Measurements from ENCODE around the gene NME9. TPM values are rescaled to one million over a fixed set of nuclear protein-coding genes. Genes with fewer than 3 reads are reported as not detected.

Gene NME9
- total RNA-seq, 1 experiment from 2014 or later, result not detected

- CTCF ChIA-PET, result interaction anchor here (0.6 to 0.7 kb wide), 2 partner anchors 100 to 247 kb away, joined by 5 to 8 read pairs; no protein-coding TSS in a partner anchor
- no peaks in the 10 kb centered on the region for H3K4me1 Mint-ChIP-seq (ENCODE audit: low read depth, unreplicated experiment)
- H3K27me3 Mint-ChIP-seq (ENCODE audit: unreplicated experiment), result peaks cover 35% of the 10 kb centered on the region
- H3K36me3 Mint-ChIP-seq (ENCODE audit: insufficient read depth, unreplicated experiment), result no peaks in the 10 kb centered on the region
- H3K9me3 Mint-ChIP-seq (ENCODE audit: low read depth, unreplicated experiment), result no peaks in the 10 kb centered on the region
- TF ChIP-seq CTCF (IDR thresholded peaks at IDR 0.05; ENCODE audit: unreplicated experiment), result no peak
- no peak for DNase-seq
- no peak overlapping the region for H3K27ac Mint-ChIP-seq (ENCODE audit: unreplicated experiment)
- intact Hi-C loops (cut with micrococcal nuclease; ENCODE audit: unreplicated experiment), result loop anchor here (10.0 kb wide), 1 partner anchor 358 kb away; no protein-coding TSS in a partner anchor
- no TSS peak for BruUV-seq (replicated peaks)
- H3K4me3 Mint-ChIP-seq (ENCODE audit: low read depth, unreplicated experiment), result no peak overlapping the region
These were observed 6.9 kb upstream of the NME9 start for GRCh38 chr3:138336454-138336999.

- BruUV-seq (replicated peaks), result no TSS peak
- CTCF ChIA-PET, result no interaction called here
- Mint-ChIP-seq H3K4me1 (ENCODE audit: low read depth, unreplicated experiment) (peaks cover 7% of the 10 kb centered on the region), H3K27me3 (ENCODE audit: unreplicated experiment) (peaks cover 29% of the 10 kb centered on the region), H3K36me3 (ENCODE audit: insufficient read depth, unreplicated experiment) (peaks cover 6% of the 10 kb centered on the region), H3K4me3 (ENCODE audit: low read depth, unreplicated experiment) (no peak overlapping the region), H3K27ac (ENCODE audit: unreplicated experiment) (no peak overlapping the region), H3K9me3 (ENCODE audit: low read depth, unreplicated experiment) (no peaks in the 10 kb centered on the region)
- DNase-seq, result no peak
- no peak for TF ChIP-seq CTCF (IDR thresholded peaks at IDR 0.05; ENCODE audit: unreplicated experiment)
- intact Hi-C loops (cut with micrococcal nuclease; ENCODE audit: unreplicated experiment), result loop anchor here (5.0 to 10.0 kb wide), 5 partner anchors 83 to 588 kb away; partner anchors contain the start of gene CEP70
These were observed 5.0 kb upstream of the NME9 start for GRCh38 chr3:138334608-138335007.

GRCh38 chr3:138332472-138333073, 2.9 kb upstream of the NME9 start:
- BruUV-seq (replicated peaks), result no TSS peak
- Mint-ChIP-seq H3K27me3 (ENCODE audit: unreplicated experiment) (peaks cover 20% of the 10 kb centered on the region), H3K4me3 (ENCODE audit: low read depth, unreplicated experiment) (no peak overlapping the region), H3K36me3 (ENCODE audit: insufficient read depth, unreplicated experiment) (peaks cover 12% of the 10 kb centered on the region), H3K27ac (ENCODE audit: unreplicated experiment) (no peak overlapping the region), H3K9me3 (ENCODE audit: low read depth, unreplicated experiment) (no peaks in the 10 kb centered on the region), H3K4me1 (ENCODE audit: low read depth, unreplicated experiment) (peaks cover 7% of the 10 kb centered on the region)
- peak; percentile 58 for TF ChIP-seq CTCF (IDR thresholded peaks at IDR 0.05; ENCODE audit: unreplicated experiment)
- CTCF ChIA-PET, result interaction anchor here (0.5 to 0.7 kb wide), 3 partner anchors 112 to 361 kb away, joined by 3 to 4 read pairs (median 3); no protein-coding TSS in a partner anchor
- DNase-seq, result no peak
- intact Hi-C loops (cut with micrococcal nuclease; ENCODE audit: unreplicated experiment), result loop anchor here (1.0 to 10.0 kb wide), 7 partner anchors 16 to 590 kb away; partner anchors contain the start of genes CEP70 and MRAS

GRCh38 chr3:138331143-138331894, 1.7 kb upstream of the NME9 start:
- Mint-ChIP-seq H3K4me3 (ENCODE audit: low read depth, unreplicated experiment) (no peak overlapping the region), H3K27ac (ENCODE audit: unreplicated experiment) (no peak overlapping the region), H3K27me3 (ENCODE audit: unreplicated experiment) (peaks cover 20% of the 10 kb centered on the region), H3K9me3 (ENCODE audit: low read depth, unreplicated experiment) (no peaks in the 10 kb centered on the region), H3K36me3 (ENCODE audit: insufficient read depth, unreplicated experiment) (peaks cover 12% of the 10 kb centered on the region), H3K4me1 (ENCODE audit: low read depth, unreplicated experiment) (peaks cover 7% of the 10 kb centered on the region)
- no TSS peak for BruUV-seq (replicated peaks)
- peak; percentile 10 for TF ChIP-seq CTCF (IDR thresholded peaks at IDR 0.05; ENCODE audit: unreplicated experiment)
- intact Hi-C loops (cut with micrococcal nuclease; ENCODE audit: unreplicated experiment), result loop anchor here (5.0 to 10.0 kb wide), 5 partner anchors 86 to 591 kb away; partner anchors contain the start of gene CEP70
- no peak for DNase-seq
- CTCF ChIA-PET, result interaction anchor here (0.6 kb wide), 2 partner anchors 59 to 86 kb away, joined by 3 to 4 read pairs; no protein-coding TSS in a partner anchor

All from Calu3 (cell line).